ENCODE data around the gene RIN3. TPM values are rescaled to one million over a fixed set of nuclear protein-coding genes. Genes with fewer than 3 reads are reported as not detected.
A peak's percentile ranks its signal among the peaks of the same experiment; 100 is the strongest.

The RIN3 gene
- polyA plus RNA-seq, 4 donors = 1.8 to 18.9 (median 12.1) TPM

- Histone ChIP-seq H3K36me3 (ENCODE audit: control insufficient read depth in 3 of 3, insufficient read depth in 2 of 3, low read depth in 1 of 3, low read length in 3 of 3) (peaks cover 0 to 42% (median 2%) of the 10 kb centered on the region in 3 donors), H3K4me1 (ENCODE audit: control insufficient read depth in 3 of 3, insufficient read depth in 2 of 3, low read depth in 1 of 3, low read length in 2 of 3) (no peaks in the 10 kb centered on the region), H3K27ac (ENCODE audit: low read depth in 1 of 3, low read length in 2 of 3) (no peak overlapping the region), H3K9me3 (ENCODE audit: control insufficient read depth in 2 of 2, insufficient read depth in 1 of 2, low read depth in 1 of 2, low read length in 1 of 2) (no peaks in the 10 kb centered on the region), H3K27me3 (ENCODE audit: control insufficient read depth in 3 of 3, insufficient read depth in 3 of 3, low read length in 3 of 3) (no peaks in the 10 kb centered on the region), H3K4me3 (ENCODE audit: low read depth in 1 of 3, low read length in 3 of 3) (no peak overlapping the region)
- 64 to 87% (median 83%) methylated on average over 1 of the region's 1 CpG for WGBS, 3 donors
- no peak for DNase-seq
- FAIRE-seq = no peak
Measured at GRCh38 chr14:92558319-92558718, 44.7 kb downstream of the RIN3 start.

- WGBS, 3 donors = 92 to 94% (median 93%) methylated on average over 4 of the region's 4 CpGs
- Histone ChIP-seq H3K4me1 (ENCODE audit: control insufficient read depth in 3 of 3, insufficient read depth in 2 of 3, low read depth in 1 of 3, low read length in 2 of 3) (peaks cover 0 to 2% (median 0%) of the 10 kb centered on the region in 3 donors), H3K36me3 (ENCODE audit: control insufficient read depth in 3 of 3, insufficient read depth in 2 of 3, low read depth in 1 of 3, low read length in 3 of 3) (peaks cover 0 to 42% (median 2%) of the 10 kb centered on the region in 3 donors), H3K27ac (ENCODE audit: low read depth in 1 of 3, low read length in 2 of 3) (no peak overlapping the region), H3K9me3 (ENCODE audit: control insufficient read depth in 2 of 2, insufficient read depth in 1 of 2, low read depth in 1 of 2, low read length in 1 of 2) (no peaks in the 10 kb centered on the region), H3K27me3 (ENCODE audit: control insufficient read depth in 3 of 3, insufficient read depth in 3 of 3, low read length in 3 of 3) (no peaks in the 10 kb centered on the region), H3K4me3 (ENCODE audit: low read depth in 1 of 3, low read length in 3 of 3) (no peak overlapping the region)
- DNase-seq = no peak
- no peak for FAIRE-seq
Measured at GRCh38 chr14:92559486-92559885, 45.9 kb downstream of the RIN3 start.

GRCh38 chr14:92560106-92560865 lies 46.7 kb downstream of the RIN3 start:
- 90 to 96% (median 95%) methylated on average over 15 of the region's 15 CpGs for WGBS, 3 donors
- Histone ChIP-seq H3K27ac (ENCODE audit: low read depth in 1 of 3, low read length in 2 of 3) (no peak overlapping the region), H3K27me3 (ENCODE audit: control insufficient read depth in 3 of 3, insufficient read depth in 3 of 3, low read length in 3 of 3) (no peaks in the 10 kb centered on the region), H3K9me3 (ENCODE audit: control insufficient read depth in 2 of 2, insufficient read depth in 1 of 2, low read depth in 1 of 2, low read length in 1 of 2) (no peaks in the 10 kb centered on the region), H3K4me1 (ENCODE audit: control insufficient read depth in 3 of 3, insufficient read depth in 2 of 3, low read depth in 1 of 3, low read length in 2 of 3) (peaks cover 0 to 4% (median 0%) of the 10 kb centered on the region in 3 donors), H3K4me3 (ENCODE audit: low read depth in 1 of 3, low read length in 3 of 3) (no peak overlapping the region), H3K36me3 (ENCODE audit: control insufficient read depth in 3 of 3, insufficient read depth in 2 of 3, low read depth in 1 of 3, low read length in 3 of 3) (peaks cover 0 to 49% (median 2%) of the 10 kb centered on the region in 3 donors)
- no peak for FAIRE-seq
- DNase-seq = no peak

GRCh38 chr14:92561906-92562479 lies 48.4 kb downstream of the RIN3 start:
- no peaks in the 10 kb centered on the region for H3K27me3 ChIP-seq (ENCODE audit: control insufficient read depth in 3 of 3, insufficient read depth in 3 of 3, low read length in 3 of 3)
- H3K9me3 ChIP-seq (ENCODE audit: control insufficient read depth in 2 of 2, insufficient read depth in 1 of 2, low read depth in 1 of 2, low read length in 1 of 2) = peaks cover 0 to 12% of the 10 kb centered on the region in 2 donors
- DNase-seq (no peak), FAIRE-seq (no peak)
- H3K36me3 ChIP-seq (ENCODE audit: control insufficient read depth in 3 of 3, insufficient read depth in 2 of 3, low read depth in 1 of 3, low read length in 3 of 3) = peaks cover 0 to 48% (median 2%) of the 10 kb centered on the region in 3 donors
- H3K27ac ChIP-seq (ENCODE audit: low read depth in 1 of 3, low read length in 2 of 3) = no peak overlapping the region
- peaks cover 0 to 4% (median 0%) of the 10 kb centered on the region in 3 donors for H3K4me1 ChIP-seq (ENCODE audit: control insufficient read depth in 3 of 3, insufficient read depth in 2 of 3, low read depth in 1 of 3, low read length in 2 of 3)
- WGBS, 3 donors = 85 to 93% (median 90%) methylated on average over 6 of the region's 6 CpGs
- no peak overlapping the region for H3K4me3 ChIP-seq (ENCODE audit: low read depth in 1 of 3, low read length in 3 of 3)

- no peak for FAIRE-seq
- Histone ChIP-seq H3K4me1 (ENCODE audit: control insufficient read depth in 3 of 3, insufficient read depth in 2 of 3, low read depth in 1 of 3, low read length in 2 of 3) (peaks cover 0 to 4% (median 2%) of the 10 kb centered on the region in 3 donors), H3K27ac (ENCODE audit: low read depth in 1 of 3, low read length in 2 of 3) (no peak overlapping the region), H3K27me3 (ENCODE audit: control insufficient read depth in 3 of 3, insufficient read depth in 3 of 3, low read length in 3 of 3) (no peaks in the 10 kb centered on the region), H3K9me3 (ENCODE audit: control insufficient read depth in 2 of 2, insufficient read depth in 1 of 2, low read depth in 1 of 2, low read length in 1 of 2) (peaks cover 0 to 17% of the 10 kb centered on the region in 2 donors), H3K4me3 (ENCODE audit: low read depth in 1 of 3, low read length in 3 of 3) (no peak overlapping the region), H3K36me3 (ENCODE audit: control insufficient read depth in 3 of 3, insufficient read depth in 2 of 3, low read depth in 1 of 3, low read length in 3 of 3) (peaks cover 0 to 43% (median under 1%) of the 10 kb centered on the region in 3 donors)
- no peak for DNase-seq
- WGBS, 3 donors = 53 to 79% (median 67%) methylated on average over 1 of the region's 1 CpG
Measured at GRCh38 chr14:92563359-92563758, 49.8 kb downstream of the RIN3 start.

- 86 to 100% (median 88%) methylated on average over 1 of the region's 1 CpG for WGBS, 3 donors
Measured at GRCh38 chr14:92563765-92564285, 50.2 kb downstream of the RIN3 start.

GRCh38 chr14:92564344-92565039 lies 50.9 kb downstream of the RIN3 start:
- Histone ChIP-seq H3K9me3 (ENCODE audit: control insufficient read depth in 2 of 2, insufficient read depth in 1 of 2, low read depth in 1 of 2, low read length in 1 of 2) (peaks cover 0 to 17% of the 10 kb centered on the region in 2 donors), H3K4me1 (ENCODE audit: control insufficient read depth in 3 of 3, insufficient read depth in 2 of 3, low read depth in 1 of 3, low read length in 2 of 3) (peaks cover 0 to 5% (median 3%) of the 10 kb centered on the region in 3 donors), H3K27me3 (ENCODE audit: control insufficient read depth in 3 of 3, insufficient read depth in 3 of 3, low read length in 3 of 3) (no peaks in the 10 kb centered on the region), H3K36me3 (ENCODE audit: control insufficient read depth in 3 of 3, insufficient read depth in 2 of 3, low read depth in 1 of 3, low read length in 3 of 3) (peaks cover 0 to 45% (median 0%) of the 10 kb centered on the region in 3 donors), H3K27ac (ENCODE audit: low read depth in 1 of 3, low read length in 2 of 3) (no peak overlapping the region), H3K4me3 (ENCODE audit: low read depth in 1 of 3, low read length in 3 of 3) (no peak overlapping the region)
- 87 to 89% (median 88%) methylated on average over 13 of the region's 13 CpGs for whole genome bisulfite sequencing, 3 donors
- no peak for DNase-seq
- FAIRE-seq = no peak

More at GRCh38 chr14:92563765-92564285, 50.2 kb downstream of the RIN3 start:
- Histone ChIP-seq H3K4me1 (ENCODE audit: control insufficient read depth in 3 of 3, insufficient read depth in 2 of 3, low read depth in 1 of 3, low read length in 2 of 3) (peaks cover 0 to 4% (median 3%) of the 10 kb centered on the region in 3 donors), H3K27me3 (ENCODE audit: control insufficient read depth in 3 of 3, insufficient read depth in 3 of 3, low read length in 3 of 3) (no peaks in the 10 kb centered on the region), H3K9me3 (ENCODE audit: control insufficient read depth in 2 of 2, insufficient read depth in 1 of 2, low read depth in 1 of 2, low read length in 1 of 2) (peaks cover 0 to 17% of the 10 kb centered on the region in 2 donors), H3K27ac (ENCODE audit: low read depth in 1 of 3, low read length in 2 of 3) (peak overlapping the region in 1 of 3 donors; percentile 46), H3K4me3 (ENCODE audit: low read depth in 1 of 3, low read length in 3 of 3) (no peak overlapping the region), H3K36me3 (ENCODE audit: control insufficient read depth in 3 of 3, insufficient read depth in 2 of 3, low read depth in 1 of 3, low read length in 3 of 3) (peaks cover 0 to 48% (median 0%) of the 10 kb centered on the region in 3 donors)
- FAIRE-seq (no peak), DNase-seq (no peak)
